Measurements from ENCODE around the gene SERAC1. TPM values are rescaled to one million over a fixed set of nuclear protein-coding genes. Genes with fewer than 3 reads are reported as not detected.
A peak's percentile ranks its signal among the peaks of the same experiment; 100 is the strongest.

Gene SERAC1
- total RNA-seq, 4 donors from 2014 or later, result 18.4 to 27.1 (median 20.5) TPM

GRCh38 chr6:158092806-158093205, 75.3 kb downstream of the SERAC1 start:
- H3K27ac ChIP-seq (replicated peaks in 1 of 4), result no peak overlapping the region
- no peaks in the 10 kb centered on the region for H3K9me3 ChIP-seq
- intact Hi-C loops (cut with DNase I), result no loop called here
- H3K27me3 ChIP-seq, result no peaks in the 10 kb centered on the region
- TF ChIP-seq EP300 (IDR thresholded peaks at IDR 0.05), result no peak
- no peak for TF ChIP-seq POLR2AphosphoS5 (IDR thresholded peaks at IDR 0.05)
- TF ChIP-seq CTCF (IDR thresholded peaks at IDR 0.05), result no peak
- TF ChIP-seq POLR2A (IDR thresholded peaks at IDR 0.05; ENCODE audit: low read depth), result no peak
- H3K4me1 ChIP-seq, result peaks cover 0 to 7% (median 3%) of the 10 kb centered on the region in 4 donors
- peaks cover 26 to 81% (median 63%) of the 10 kb centered on the region in 4 donors for H3K36me3 ChIP-seq
- H3K4me3 ChIP-seq, result no peak overlapping the region
- no peak for DNase-seq (ENCODE audit: extremely low spot score)
- WGBS, result 97% methylated on average over 9 of the region's 9 CpGs

GRCh38 chr6:158087224-158087867, 80.7 kb downstream of the SERAC1 start:
- peak overlapping the region; percentile 0 to 44 (median 8) for H3K27ac ChIP-seq (replicated peaks in 1 of 4)
- H3K9me3 ChIP-seq, result no peaks in the 10 kb centered on the region
- H3K36me3 ChIP-seq, result peaks cover 15 to 87% (median 65%) of the 10 kb centered on the region in 4 donors
- no peaks in the 10 kb centered on the region for H3K27me3 ChIP-seq
- peaks cover 8 to 24% (median 14%) of the 10 kb centered on the region in 4 donors for H3K4me1 ChIP-seq
- TF ChIP-seq POLR2AphosphoS5 (IDR thresholded peaks at IDR 0.05) (peak in 1 of 2 donors; percentile 1), CTCF (IDR thresholded peaks at IDR 0.05) (no peak)
- no peak overlapping the region for H3K4me3 ChIP-seq
- no peak for DNase-seq (ENCODE audit: extremely low spot score)
- 87% methylated on average over 14 of the region's 14 CpGs for WGBS
- intact Hi-C loops (cut with DNase I), result no loop called here

- Histone ChIP-seq H3K27ac (replicated peaks in 1 of 4) (peak overlapping the region; percentile 0 to 44 (median 8)), H3K4me3 (no peak overlapping the region), H3K36me3 (peaks cover 11 to 85% (median 63%) of the 10 kb centered on the region in 4 donors), H3K27me3 (no peaks in the 10 kb centered on the region), H3K9me3 (no peaks in the 10 kb centered on the region), H3K4me1 (peaks cover 8 to 24% (median 14%) of the 10 kb centered on the region in 4 donors)
- intact Hi-C loops (cut with DNase I), result no loop called here
- no peak for DNase-seq (ENCODE audit: extremely low spot score)
- TF ChIP-seq POLR2A (IDR thresholded peaks at IDR 0.05; ENCODE audit: low read depth), result no peak
- no peak for TF ChIP-seq EP300 (IDR thresholded peaks at IDR 0.05)
- TF ChIP-seq CTCF (IDR thresholded peaks at IDR 0.05), result no peak
- no peak for TF ChIP-seq POLR2AphosphoS5 (IDR thresholded peaks at IDR 0.05)
- 70% methylated on average over 29 of the region's 32 CpGs for WGBS
Observed at GRCh38 chr6:158086504-158087223, 81.4 kb downstream of the SERAC1 start.

- Histone ChIP-seq H3K36me3 (peaks cover 11 to 83% (median 66%) of the 10 kb centered on the region in 4 donors), H3K27ac (replicated peaks in 1 of 4) (no peak overlapping the region)
- TF ChIP-seq CTCF (IDR thresholded peaks at IDR 0.05) (no peak), POLR2AphosphoS5 (IDR thresholded peaks at IDR 0.05) (no peak), EP300 (IDR thresholded peaks at IDR 0.05) (no peak), POLR2A (IDR thresholded peaks at IDR 0.05; ENCODE audit: low read depth) (no peak)
Observed at GRCh38 chr6:158086054-158086503, 82.0 kb downstream of the SERAC1 start.

More at GRCh38 chr6:158086054-158086503, 82.0 kb downstream of the SERAC1 start:
- Histone ChIP-seq H3K9me3 (no peaks in the 10 kb centered on the region), H3K4me1 (peaks cover 8 to 24% (median 14%) of the 10 kb centered on the region in 4 donors), H3K4me3 (no peak overlapping the region), H3K27me3 (no peaks in the 10 kb centered on the region)
- intact Hi-C loops (cut with DNase I), result no loop called here
- WGBS, result 100% methylated on average over 1 of the region's 2 CpGs
- no peak for DNase-seq (ENCODE audit: extremely low spot score)

All from esophagus muscularis mucosa (tissue), 4 donors.